Osteoblast (primary cell): ENCODE measurements around the gene TYMS. TPM values are rescaled to one million over a fixed set of nuclear protein-coding genes. Genes with fewer than 3 reads are reported as not detected.

Source experiments
- DNase-seq: peaks from one replicate; pipeline ENCODE4 v3.0.0; 2011; ENCODE audit warnings: low spot score, mixed read lengths; ENCODE audit not compliant: insufficient read length; ENCODE audit errors: missing footprints
- H2AFZ ChIP-seq: 2 replicates; pipeline ENCODE4 v1.6.0; 2011; ENCODE audit warnings: mild to moderate bottlenecking, low read length
- H3K27ac ChIP-seq: 2 replicates; pipeline ENCODE4 v1.5.1; 2011; ENCODE audit warnings: mild to moderate bottlenecking, low read depth, low read length, moderate library complexity
- H3K27me3 ChIP-seq: 2 replicates; pipeline ENCODE4 v1.6.0; 2012; ENCODE audit warnings: mild to moderate bottlenecking, control low read depth, inconsistent platforms, low read length, moderate library complexity; ENCODE audit not compliant: insufficient read depth
- H3K36me3 ChIP-seq: 2 replicates; pipeline ENCODE4 v1.5.1; 2011; ENCODE audit warnings: mild to moderate bottlenecking, low read length, control low read depth, moderate library complexity; ENCODE audit not compliant: insufficient read depth
- H3K4me1 ChIP-seq: 2 replicates; pipeline ENCODE4 v1.5.1; 2011; ENCODE audit warnings: mild to moderate bottlenecking, low read length, control low read depth, moderate library complexity; ENCODE audit not compliant: insufficient read depth
- H3K4me2 ChIP-seq: 2 replicates; pipeline ENCODE4 v1.6.0; 2011; ENCODE audit warnings: mild to moderate bottlenecking, low read length; ENCODE audit not compliant: insufficient read depth
- H3K4me3 ChIP-seq: fragments of 200-600 bp; sonication (generic); 3 replicates; pipeline ENCODE4 v1.5.1; 2012; ENCODE audit warnings: mild to moderate bottlenecking, low read length, inconsistent platforms; ENCODE audit not compliant: insufficient read depth
- H3K79me2 ChIP-seq: 2 replicates; pipeline ENCODE4 v1.6.0; 2012; ENCODE audit warnings: mild to moderate bottlenecking, low read length, control low read depth, inconsistent platforms; ENCODE audit not compliant: insufficient read depth
- H3K9me3 ChIP-seq: 2 replicates; pipeline ENCODE4 v1.5.1; 2011; ENCODE audit warnings: low read depth, low read length, control low read depth
- H4K20me1 ChIP-seq: 2 replicates; pipeline ENCODE4 v1.6.0; 2012; ENCODE audit warnings: mild to moderate bottlenecking, low read length, control low read depth; ENCODE audit not compliant: insufficient read depth
- total RNA-seq: library from RNA; depleted of rRNA; stranded (reverse); fragments of >200 nt; gene quantifications from 2 replicates; pipeline ENCODE4 v1.2.3, GENCODE V29; 2012
- TF ChIP-seq, protein P1 (sequence below): IDR thresholded peaks from 2 replicates; pipeline ENCODE4 v1.5.1; 2011; ENCODE audit warnings: mild to moderate bottlenecking, low read depth, low read length, moderate library complexity; ENCODE audit errors: extremely low read depth

TYMS gene
- total RNA-seq, 1 donor, result 4.7 TPM

DNA sequence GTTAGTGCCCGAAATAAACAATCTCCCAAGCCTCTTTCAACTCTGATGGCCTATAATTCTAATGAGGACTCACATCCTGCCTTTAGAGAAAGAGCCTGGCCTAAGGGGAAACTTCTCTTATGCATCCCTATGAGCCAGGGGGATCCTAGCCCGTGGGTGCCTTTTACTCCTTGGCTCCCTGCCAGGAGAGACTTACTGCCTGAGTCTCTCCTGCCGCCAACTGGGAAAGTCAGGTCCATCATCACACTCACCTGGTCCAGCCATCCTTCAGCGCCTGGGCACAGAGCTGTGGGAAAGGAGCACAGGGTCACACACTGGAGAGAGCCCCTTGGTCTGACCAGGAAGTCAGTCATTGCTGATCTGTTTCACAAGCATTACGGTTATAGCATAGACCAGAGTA lies 30.9 kb downstream of the TYMS start:
- Histone ChIP-seq H3K36me3 (peaks cover 30% of the 10 kb centered on the region), H2AFZ (no peak overlapping the region), H3K27ac (no peak overlapping the region), H3K4me1 (no peaks in the 10 kb centered on the region), H3K9me3 (no peaks in the 10 kb centered on the region), H4K20me1 (no peaks in the 10 kb centered on the region), H3K4me2 (no peak overlapping the region), H3K79me2 (no peaks in the 10 kb centered on the region), H3K27me3 (no peaks in the 10 kb centered on the region), H3K4me3 (no peak overlapping the region)
- DNase-seq, result peak; percentile 48
- TF ChIP-seq, protein P1, sequence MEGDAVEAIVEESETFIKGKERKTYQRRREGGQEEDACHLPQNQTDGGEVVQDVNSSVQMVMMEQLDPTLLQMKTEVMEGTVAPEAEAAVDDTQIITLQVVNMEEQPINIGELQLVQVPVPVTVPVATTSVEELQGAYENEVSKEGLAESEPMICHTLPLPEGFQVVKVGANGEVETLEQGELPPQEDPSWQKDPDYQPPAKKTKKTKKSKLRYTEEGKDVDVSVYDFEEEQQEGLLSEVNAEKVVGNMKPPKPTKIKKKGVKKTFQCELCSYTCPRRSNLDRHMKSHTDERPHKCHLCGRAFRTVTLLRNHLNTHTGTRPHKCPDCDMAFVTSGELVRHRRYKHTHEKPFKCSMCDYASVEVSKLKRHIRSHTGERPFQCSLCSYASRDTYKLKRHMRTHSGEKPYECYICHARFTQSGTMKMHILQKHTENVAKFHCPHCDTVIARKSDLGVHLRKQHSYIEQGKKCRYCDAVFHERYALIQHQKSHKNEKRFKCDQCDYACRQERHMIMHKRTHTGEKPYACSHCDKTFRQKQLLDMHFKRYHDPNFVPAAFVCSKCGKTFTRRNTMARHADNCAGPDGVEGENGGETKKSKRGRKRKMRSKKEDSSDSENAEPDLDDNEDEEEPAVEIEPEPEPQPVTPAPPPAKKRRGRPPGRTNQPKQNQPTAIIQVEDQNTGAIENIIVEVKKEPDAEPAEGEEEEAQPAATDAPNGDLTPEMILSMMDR, result no peak

DNA sequence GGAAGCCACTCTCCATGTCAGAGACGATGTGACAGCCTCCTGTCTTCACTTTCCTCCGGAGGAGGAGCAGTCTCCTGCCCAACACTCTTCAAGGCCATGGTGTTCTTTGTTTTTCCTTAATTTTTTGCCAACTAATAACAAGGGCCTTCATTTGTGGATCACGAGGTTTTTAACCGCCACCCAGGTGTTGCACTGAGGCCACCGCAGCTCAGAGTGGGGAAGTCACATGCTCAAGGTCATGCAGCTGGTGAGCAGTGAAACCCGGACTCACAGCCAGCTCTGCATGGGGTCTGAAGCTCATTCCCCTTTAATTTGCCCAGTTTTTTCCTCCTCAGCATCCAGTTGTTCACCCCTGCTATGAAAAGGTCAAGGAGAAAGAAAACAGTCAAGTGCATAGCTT lies 35.4 kb downstream of the TYMS start:
- no peaks in the 10 kb centered on the region for H4K20me1 ChIP-seq
- DNase-seq, result no peak
- H3K36me3 ChIP-seq, result peaks cover 31% of the 10 kb centered on the region
- H3K4me1 ChIP-seq, result no peaks in the 10 kb centered on the region
- TF ChIP-seq, protein P1, result no peak
- H3K27me3 ChIP-seq, result no peaks in the 10 kb centered on the region
- H2AFZ ChIP-seq, result no peak overlapping the region
- H3K27ac ChIP-seq, result no peak overlapping the region
- no peak overlapping the region for H3K4me2 ChIP-seq
- H3K9me3 ChIP-seq, result no peaks in the 10 kb centered on the region
- peaks cover 3% of the 10 kb centered on the region for H3K79me2 ChIP-seq
- H3K4me3 ChIP-seq, result no peak overlapping the region

DNA sequence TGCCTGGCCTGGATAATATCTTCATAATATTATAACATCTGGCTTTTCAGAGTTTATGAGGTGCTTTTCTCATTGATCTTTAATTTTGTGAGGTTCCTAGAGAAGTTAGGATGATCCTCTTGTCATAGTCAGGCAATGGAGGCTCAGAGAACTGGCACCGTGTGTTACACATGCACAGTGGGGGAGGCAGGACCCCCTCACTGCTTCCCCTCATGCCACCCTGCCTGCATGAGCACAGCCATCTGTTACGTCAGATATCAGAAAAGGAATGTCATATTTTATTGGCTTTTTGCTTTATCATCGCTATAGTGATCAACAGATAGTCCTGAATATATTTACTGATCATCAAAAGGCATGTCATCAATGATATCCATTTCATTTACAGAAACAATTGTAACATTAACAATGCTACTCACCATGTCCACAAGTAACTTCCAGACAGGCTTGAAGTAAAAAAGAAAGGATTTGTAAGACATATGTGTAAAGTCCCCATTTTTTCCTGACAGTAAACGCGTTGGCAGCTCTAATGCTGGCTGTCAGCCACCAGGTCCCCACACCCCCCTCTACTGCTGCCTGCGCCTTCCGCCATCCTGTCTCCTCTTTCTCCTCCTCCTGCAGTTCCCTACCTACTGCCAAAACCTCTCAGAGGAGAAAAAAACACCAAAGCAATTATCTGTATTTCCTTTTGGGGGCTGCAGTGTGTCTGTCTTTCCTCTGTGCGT lies 36.2 kb downstream of the TYMS start:
- no peak for DNase-seq
- Histone ChIP-seq H3K4me1 (no peaks in the 10 kb centered on the region), H3K4me3 (no peak overlapping the region), H3K4me2 (no peak overlapping the region), H3K79me2 (peaks cover 7% of the 10 kb centered on the region), H3K9me3 (no peaks in the 10 kb centered on the region), H3K27me3 (no peaks in the 10 kb centered on the region), H4K20me1 (no peaks in the 10 kb centered on the region), H3K36me3 (peaks cover 33% of the 10 kb centered on the region), H2AFZ (no peak overlapping the region), H3K27ac (no peak overlapping the region)
- TF ChIP-seq, protein P1, result no peak

DNA sequence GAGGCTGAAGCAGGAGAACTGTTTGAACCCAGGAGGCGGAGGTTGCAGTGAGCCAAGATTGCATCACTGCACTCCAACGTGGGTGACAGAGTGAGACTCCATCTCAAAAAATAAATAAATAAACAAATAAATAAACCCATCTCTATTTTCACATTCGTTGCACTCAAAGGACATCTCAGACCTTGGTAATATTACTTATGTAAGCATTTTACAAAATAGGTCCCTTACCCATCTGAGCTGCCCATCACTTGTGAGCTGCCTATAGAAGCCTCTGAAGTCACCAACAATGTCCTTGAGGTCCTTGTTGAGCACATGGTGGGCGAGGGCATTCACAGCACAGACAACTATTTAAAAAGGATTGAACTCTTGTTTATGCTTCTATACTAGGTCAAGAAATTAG lies 39.6 kb downstream of the TYMS start:
- no peak overlapping the region for H3K4me3 ChIP-seq
- TF ChIP-seq, protein P1, result no peak

More for the DNA sequence above, 39.6 kb downstream of the TYMS start:
- no peak overlapping the region for H2AFZ ChIP-seq
- H3K27me3 ChIP-seq, result no peaks in the 10 kb centered on the region
- H3K4me1 ChIP-seq, result no peaks in the 10 kb centered on the region
- H3K9me3 ChIP-seq, result no peaks in the 10 kb centered on the region
- no peak overlapping the region for H3K27ac ChIP-seq
- DNase-seq, result no peak
- peaks cover 30% of the 10 kb centered on the region for H3K36me3 ChIP-seq
- H4K20me1 ChIP-seq, result peaks cover 3% of the 10 kb centered on the region
- peaks cover 25% of the 10 kb centered on the region for H3K79me2 ChIP-seq
- H3K4me2 ChIP-seq, result no peak overlapping the region
